Peyer's patch (tissue), 4 donors: ENCODE data around the gene TMEM53.

Experiments used
- CTCF ChIP-seq, 6 experiments: fragments of 450-650 bp in 4 of 6; fragments of 200-600 bp in 2 of 6; sonication (generic) in 1 of 6; IDR thresholded peaks; one replicate each; pipeline ENCODE4 v1.5.1; 2017 to 2019; ENCODE audit warnings: antibody characterized with exemption in 6 of 6, mild to moderate bottlenecking in 3 of 6, moderate library complexity in 1 of 6
- POLR2A ChIP-seq, 2 donors: fragments of 450-650 bp; IDR thresholded peaks; one replicate each; pipeline ENCODE4 v1.5.1; 2017; ENCODE audit warnings: antibody characterized with exemption in 2 of 2, mild to moderate bottlenecking in 2 of 2, moderate library complexity in 2 of 2

- no peak for TF ChIP-seq CTCF (IDR thresholded peaks at IDR 0.05)
- no peak for TF ChIP-seq POLR2A (IDR thresholded peaks at IDR 0.05)
Observed at GRCh38 chr1:44713321-44713781, 39.1 kb upstream of the TMEM53 start.
